ENCODE measurements around the gene KIAA0232. TPM values are rescaled to one million over a fixed set of nuclear protein-coding genes. Genes with fewer than 3 reads are reported as not detected.

The KIAA0232 gene
- total and polyA plus RNA-seq, 9 of the 15 experiments (the other 6 are each of a cell fraction or from before 2014, with no cell fraction given), result 3.5 to 17.4 (median 13.0) TPM

- TF ChIP-seq, protein P1, sequence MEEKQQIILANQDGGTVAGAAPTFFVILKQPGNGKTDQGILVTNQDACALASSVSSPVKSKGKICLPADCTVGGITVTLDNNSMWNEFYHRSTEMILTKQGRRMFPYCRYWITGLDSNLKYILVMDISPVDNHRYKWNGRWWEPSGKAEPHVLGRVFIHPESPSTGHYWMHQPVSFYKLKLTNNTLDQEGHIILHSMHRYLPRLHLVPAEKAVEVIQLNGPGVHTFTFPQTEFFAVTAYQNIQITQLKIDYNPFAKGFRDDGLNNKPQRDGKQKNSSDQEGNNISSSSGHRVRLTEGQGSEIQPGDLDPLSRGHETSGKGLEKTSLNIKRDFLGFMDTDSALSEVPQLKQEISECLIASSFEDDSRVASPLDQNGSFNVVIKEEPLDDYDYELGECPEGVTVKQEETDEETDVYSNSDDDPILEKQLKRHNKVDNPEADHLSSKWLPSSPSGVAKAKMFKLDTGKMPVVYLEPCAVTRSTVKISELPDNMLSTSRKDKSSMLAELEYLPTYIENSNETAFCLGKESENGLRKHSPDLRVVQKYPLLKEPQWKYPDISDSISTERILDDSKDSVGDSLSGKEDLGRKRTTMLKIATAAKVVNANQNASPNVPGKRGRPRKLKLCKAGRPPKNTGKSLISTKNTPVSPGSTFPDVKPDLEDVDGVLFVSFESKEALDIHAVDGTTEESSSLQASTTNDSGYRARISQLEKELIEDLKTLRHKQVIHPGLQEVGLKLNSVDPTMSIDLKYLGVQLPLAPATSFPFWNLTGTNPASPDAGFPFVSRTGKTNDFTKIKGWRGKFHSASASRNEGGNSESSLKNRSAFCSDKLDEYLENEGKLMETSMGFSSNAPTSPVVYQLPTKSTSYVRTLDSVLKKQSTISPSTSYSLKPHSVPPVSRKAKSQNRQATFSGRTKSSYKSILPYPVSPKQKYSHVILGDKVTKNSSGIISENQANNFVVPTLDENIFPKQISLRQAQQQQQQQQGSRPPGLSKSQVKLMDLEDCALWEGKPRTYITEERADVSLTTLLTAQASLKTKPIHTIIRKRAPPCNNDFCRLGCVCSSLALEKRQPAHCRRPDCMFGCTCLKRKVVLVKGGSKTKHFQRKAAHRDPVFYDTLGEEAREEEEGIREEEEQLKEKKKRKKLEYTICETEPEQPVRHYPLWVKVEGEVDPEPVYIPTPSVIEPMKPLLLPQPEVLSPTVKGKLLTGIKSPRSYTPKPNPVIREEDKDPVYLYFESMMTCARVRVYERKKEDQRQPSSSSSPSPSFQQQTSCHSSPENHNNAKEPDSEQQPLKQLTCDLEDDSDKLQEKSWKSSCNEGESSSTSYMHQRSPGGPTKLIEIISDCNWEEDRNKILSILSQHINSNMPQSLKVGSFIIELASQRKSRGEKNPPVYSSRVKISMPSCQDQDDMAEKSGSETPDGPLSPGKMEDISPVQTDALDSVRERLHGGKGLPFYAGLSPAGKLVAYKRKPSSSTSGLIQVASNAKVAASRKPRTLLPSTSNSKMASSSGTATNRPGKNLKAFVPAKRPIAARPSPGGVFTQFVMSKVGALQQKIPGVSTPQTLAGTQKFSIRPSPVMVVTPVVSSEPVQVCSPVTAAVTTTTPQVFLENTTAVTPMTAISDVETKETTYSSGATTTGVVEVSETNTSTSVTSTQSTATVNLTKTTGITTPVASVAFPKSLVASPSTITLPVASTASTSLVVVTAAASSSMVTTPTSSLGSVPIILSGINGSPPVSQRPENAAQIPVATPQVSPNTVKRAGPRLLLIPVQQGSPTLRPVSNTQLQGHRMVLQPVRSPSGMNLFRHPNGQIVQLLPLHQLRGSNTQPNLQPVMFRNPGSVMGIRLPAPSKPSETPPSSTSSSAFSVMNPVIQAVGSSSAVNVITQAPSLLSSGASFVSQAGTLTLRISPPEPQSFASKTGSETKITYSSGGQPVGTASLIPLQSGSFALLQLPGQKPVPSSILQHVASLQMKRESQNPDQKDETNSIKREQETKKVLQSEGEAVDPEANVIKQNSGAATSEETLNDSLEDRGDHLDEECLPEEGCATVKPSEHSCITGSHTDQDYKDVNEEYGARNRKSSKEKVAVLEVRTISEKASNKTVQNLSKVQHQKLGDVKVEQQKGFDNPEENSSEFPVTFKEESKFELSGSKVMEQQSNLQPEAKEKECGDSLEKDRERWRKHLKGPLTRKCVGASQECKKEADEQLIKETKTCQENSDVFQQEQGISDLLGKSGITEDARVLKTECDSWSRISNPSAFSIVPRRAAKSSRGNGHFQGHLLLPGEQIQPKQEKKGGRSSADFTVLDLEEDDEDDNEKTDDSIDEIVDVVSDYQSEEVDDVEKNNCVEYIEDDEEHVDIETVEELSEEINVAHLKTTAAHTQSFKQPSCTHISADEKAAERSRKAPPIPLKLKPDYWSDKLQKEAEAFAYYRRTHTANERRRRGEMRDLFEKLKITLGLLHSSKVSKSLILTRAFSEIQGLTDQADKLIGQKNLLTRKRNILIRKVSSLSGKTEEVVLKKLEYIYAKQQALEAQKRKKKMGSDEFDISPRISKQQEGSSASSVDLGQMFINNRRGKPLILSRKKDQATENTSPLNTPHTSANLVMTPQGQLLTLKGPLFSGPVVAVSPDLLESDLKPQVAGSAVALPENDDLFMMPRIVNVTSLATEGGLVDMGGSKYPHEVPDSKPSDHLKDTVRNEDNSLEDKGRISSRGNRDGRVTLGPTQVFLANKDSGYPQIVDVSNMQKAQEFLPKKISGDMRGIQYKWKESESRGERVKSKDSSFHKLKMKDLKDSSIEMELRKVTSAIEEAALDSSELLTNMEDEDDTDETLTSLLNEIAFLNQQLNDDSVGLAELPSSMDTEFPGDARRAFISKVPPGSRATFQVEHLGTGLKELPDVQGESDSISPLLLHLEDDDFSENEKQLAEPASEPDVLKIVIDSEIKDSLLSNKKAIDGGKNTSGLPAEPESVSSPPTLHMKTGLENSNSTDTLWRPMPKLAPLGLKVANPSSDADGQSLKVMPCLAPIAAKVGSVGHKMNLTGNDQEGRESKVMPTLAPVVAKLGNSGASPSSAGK (IDR thresholded peaks at IDR 0.05), result no peak
- TF ChIP-seq ZNF589 (CRISPR knock-in tag; IDR thresholded peaks at IDR 0.05; ENCODE audit: low read depth), result no peak
- TF ChIP-seq YBX1 (IDR thresholded peaks at IDR 0.05), result no peak
- TF ChIP-seq PURB (CRISPR knock-in tag; IDR thresholded peaks at IDR 0.05; ENCODE audit: low read depth), result no peak
- TF ChIP-seq L3MBTL2 (IDR thresholded peaks at IDR 0.05), result no peak
- no peak for TF ChIP-seq ZFP1 (CRISPR knock-in tag; IDR thresholded peaks at IDR 0.05)
- peak; percentile 53 for TF ChIP-seq BRD9 (IDR thresholded peaks at IDR 0.05; ENCODE audit: low read depth, partially characterized antibody)
- TF ChIP-seq JUND (IDR thresholded peaks at IDR 0.05; ENCODE audit: borderline replicate concordance, low read depth, low read length), result no peak
- no peak for TF ChIP-seq JUND (tag; IDR thresholded peaks at IDR 0.05; ENCODE audit: borderline replicate concordance, low read depth, low read length)
- TF ChIP-seq BCOR (IDR thresholded peaks at IDR 0.05), result peak; percentile 67; the same call in 1 of the 2 replicates
- TF ChIP-seq ZNF655 (CRISPR knock-in tag; IDR thresholded peaks at IDR 0.05), result no peak
- TF ChIP-seq STAG1 (CRISPR knock-in tag; IDR thresholded peaks at IDR 0.05; ENCODE audit: borderline replicate concordance), result no peak
- TF ChIP-seq U2AF2 (optimal IDR thresholded peaks at IDR 0.05; ENCODE audit: low read depth, low read length), result no peak
- no peak for TF ChIP-seq ZKSCAN8 (CRISPR knock-in tag; IDR thresholded peaks at IDR 0.05)
- no peak for TF ChIP-seq MXI1 (IDR thresholded peaks at IDR 0.05; ENCODE audit: low read depth, low read length)
These were observed 32.0 kb upstream of the KIAA0232 start (continued) for GRCh38 chr4:6750286-6751221.

Measured in K562 (cell line).